Activated effector memory CD4-positive, alpha-beta T cell treated with Interleukin-2 at 50 U/mL for 16 hours (primary cell): ENCODE results near the gene ZFAND3.
"Not testable (repeated sequence)": the region's sequence is repeated elsewhere in the genome, so short reads cannot be mapped to it uniquely, and the experiment has no call there.

ENCODE experiments used
- DNase-seq: peaks from one replicate; pipeline ENCODE4 v3.0.0-alpha.2; 2020

Gene ZFAND3

DNA sequence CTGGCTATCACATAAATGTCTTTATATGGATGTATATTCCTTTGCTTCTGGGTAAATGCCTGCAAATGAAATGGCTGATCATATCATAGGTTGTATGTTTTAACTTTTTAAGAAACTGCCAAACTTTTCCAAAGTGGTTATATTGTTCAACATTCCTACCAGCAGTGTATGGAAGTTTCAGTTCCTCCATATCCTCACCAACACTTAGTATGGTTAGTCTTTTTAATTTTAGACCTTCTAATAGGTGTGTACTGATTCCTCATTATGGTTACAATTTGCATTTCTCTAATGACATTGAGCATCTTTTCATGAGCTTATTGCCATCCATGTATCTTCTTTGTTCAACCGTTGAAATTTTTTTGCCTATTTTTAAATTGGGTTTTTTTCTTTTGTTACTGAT is 155.4 kb downstream of the ZFAND3 start:
- no peak for DNase-seq

DNA sequence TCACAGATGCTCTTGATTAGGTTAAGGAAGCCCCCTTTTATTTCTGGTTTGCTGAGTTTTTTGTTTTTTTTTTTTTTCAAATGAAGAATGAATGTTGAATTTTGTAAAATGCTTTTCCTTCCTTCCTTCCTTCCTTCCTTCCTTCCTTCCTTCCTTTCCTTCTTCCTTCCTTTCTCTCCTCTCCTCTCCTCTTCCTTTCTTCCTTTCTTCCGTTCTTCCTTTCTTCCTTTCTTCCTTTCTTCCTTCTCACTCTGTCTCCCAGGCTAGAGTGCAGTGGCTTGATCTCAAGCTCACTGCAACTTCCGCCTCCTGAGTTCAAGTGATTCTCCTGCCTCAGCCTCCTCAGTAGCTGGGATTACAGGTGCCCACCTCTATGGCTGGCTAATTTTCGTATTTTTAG is 158.2 kb downstream of the ZFAND3 start:
- no peak for DNase-seq

GRCh38 chr6:37979392-37980221 is 160.1 kb downstream of the ZFAND3 start:
- no peak for DNase-seq

DNA sequence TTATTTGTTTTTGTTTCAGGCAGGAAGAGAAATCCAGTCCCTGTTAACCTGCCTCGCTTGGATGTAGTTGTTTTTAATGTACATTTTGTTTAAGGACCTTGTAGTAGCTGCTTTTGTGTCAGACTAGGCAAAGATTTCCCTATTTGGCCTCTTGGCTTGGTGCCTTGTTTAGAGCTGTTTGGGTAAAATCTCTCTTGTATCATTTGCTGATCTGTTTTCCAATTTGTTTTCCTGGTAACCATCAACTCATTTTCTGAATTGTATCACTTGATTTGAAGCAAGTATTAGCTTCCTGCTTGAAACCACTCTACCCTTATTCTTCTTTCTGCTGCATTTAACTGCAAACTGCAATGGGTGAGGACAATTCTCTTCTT is 160.7 kb downstream of the ZFAND3 start:
- DNase-seq = no peak

DNA sequence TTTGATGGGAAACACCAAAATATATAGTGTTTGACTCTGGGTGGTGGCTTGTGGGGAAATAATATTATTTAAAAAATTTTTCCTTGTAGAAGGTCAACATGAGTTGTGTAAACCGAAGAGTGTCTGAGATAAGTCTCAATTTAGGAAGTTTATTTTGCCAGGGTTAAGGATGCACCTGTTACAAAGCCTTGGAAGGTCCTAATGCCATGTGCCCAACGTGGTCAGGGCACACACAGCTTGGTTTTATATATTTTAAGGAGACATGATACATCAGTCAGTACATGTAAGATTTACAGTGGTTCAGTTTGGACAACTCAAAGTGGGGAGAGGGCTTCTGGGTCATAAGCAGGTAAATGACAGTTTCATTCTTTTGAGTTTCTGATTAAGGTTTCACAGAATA is 162.1 kb downstream of the ZFAND3 start:
- no peak for DNase-seq

DNA sequence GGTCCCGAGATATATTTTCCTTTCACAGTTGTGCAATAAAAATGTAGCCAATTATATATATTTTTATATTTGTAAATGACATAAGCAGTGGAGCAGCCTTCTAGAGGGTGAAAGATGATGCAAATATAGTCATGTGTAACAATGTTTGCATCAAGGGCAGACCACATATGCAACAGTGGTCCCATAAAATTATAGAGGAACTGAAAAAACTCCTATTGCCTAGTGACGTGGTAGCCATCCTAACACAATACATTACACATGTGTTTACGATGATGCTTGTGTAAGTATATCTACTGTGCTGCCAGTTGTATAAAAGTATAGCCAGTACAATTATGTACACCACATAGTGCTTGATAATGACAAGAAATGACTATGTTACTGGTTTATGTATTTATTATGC is 162.8 kb downstream of the ZFAND3 start:
- no peak for DNase-seq

GRCh38 chr6:37983720-37984501 is 164.4 kb downstream of the ZFAND3 start:
- DNase-seq = no peak

DNA sequence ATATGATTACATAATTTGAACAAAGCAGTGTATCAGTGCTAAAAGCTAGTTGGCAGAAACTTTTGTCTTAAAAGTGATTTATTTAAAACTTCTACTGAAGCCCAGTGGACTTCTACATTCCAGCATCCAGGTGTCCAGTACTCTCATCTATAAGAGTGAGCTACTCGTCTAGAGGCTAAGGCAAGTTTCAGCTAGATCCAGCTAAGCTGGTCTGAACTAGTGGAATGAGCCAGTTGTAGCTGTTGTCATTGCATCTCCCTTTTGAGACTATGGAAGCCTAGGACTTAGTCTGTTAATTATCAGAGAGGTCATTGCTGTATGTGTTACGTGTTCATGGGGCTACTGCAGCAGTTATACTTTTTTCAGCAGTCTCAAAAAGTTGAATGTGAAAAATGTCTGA is 165.1 kb downstream of the ZFAND3 start:
- no peak for DNase-seq

GRCh38 chr6:37985355-37985754 is 165.8 kb downstream of the ZFAND3 start:
- DNase-seq = no peak

DNA sequence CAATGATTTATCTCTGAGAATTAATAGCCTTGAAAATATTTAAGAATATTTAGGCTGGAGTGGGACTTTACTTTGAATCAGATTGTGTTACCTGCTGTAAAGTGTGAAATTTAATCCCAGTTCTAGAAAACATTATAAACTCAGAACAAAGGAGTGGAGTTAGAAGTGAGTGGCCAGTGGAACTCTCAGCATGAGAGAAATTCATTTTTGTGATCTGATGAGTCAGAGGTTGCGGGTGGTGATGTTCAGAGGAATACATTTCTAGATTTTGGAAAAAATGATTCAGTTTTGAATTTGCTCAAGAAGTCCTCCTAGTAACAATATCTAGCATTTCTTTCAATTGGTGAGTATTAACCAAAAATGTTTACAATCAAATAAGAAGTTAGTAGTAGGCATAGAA is 167.5 kb downstream of the ZFAND3 start:
- DNase-seq = no peak

GRCh38 chr6:37987559-37987958 is 168.0 kb downstream of the ZFAND3 start:
- DNase-seq = no peak

DNA sequence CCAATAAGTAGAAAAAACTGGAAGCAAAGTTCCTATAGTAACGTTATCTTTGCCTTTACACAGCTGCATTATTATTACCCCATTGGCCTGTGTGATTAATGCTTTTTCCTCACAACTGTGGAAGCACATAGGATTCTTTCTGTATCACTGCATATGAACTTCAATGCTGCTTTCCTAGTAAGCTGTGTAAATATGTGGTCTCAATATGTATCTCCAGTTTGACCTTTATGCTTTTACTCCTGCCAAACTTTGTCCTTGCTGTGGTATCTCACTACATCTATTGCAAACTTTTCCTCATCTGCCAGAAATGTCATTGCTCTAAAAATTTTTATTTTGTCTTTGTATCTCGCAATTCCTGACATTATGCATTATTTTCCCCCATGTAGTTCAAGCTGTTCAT is 168.6 kb downstream of the ZFAND3 start:
- no peak for DNase-seq

DNA sequence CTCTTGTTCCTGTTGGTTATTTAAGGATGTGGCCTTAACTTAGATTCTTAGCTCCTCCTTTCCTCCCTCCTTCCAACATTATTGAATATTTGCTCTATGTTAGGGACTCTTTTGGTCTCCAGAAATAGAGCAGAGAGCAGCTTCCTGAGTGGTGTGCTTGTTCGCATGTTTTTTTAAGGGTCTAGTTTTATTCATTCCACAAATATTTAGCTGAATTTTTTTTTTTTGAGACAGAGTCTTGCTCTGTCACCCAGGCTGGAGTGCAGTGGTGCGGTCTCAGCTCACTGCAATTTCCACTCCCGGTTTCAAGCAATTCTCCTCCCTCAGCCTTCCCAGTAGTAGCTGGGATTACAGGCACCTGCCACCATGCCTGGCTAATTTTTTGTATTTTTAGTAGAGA is 169.2 kb downstream of the ZFAND3 start:
- no peak for DNase-seq

DNA sequence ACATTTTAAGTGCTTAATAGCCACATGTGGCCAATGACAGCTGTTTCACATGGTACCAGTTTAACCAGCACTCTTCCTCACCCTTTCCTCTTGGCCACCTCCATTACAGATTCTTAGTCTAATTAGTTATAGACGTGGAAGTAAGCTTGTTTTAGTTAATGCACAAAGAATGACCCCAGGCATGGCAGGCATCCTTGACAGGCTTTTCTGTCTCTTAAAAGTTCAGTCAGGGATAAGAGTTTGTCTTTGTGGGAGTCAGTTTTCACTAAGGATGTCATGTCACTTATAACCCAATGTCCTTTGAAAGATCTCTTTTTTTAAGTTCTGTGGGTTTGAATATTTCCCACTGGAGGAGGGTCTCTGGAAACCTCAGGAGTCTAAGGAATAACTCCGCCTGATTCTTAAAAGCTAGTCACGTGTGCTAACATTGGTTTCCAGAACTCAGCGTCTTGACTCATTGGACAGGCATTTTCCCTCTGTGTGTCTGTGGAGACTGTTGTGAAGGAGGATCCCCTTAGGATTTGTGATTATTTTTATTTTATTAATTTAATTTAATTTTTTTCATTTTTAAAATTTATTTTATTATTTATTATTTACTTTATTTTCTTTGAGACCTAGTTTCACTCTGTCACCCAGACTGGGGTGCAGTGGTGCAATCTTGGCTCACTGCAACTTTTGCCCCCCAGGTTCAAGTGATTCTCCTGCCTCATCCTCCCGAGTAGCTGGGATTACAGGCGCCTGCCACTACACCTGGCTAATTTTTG is 171.4 kb downstream of the ZFAND3 start:
- DNase-seq = no peak

DNA sequence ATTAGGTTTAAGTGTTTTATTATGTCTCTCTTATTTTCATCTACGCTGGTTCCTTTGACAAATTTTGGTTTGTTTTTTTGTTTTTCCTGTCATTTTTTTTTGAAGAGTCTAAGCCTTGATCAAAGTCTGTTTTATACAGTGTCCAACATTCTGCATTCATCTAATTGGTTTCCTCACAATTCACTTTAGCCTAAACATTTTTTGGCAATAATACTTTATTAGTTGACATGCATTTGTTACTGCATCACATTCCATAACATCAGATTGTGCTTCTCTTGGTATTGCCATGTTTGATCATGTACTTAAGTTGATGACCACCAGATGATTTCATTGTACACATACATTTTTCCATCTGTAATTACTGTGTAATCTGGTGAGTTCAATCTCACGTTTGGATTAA is 173.2 kb downstream of the ZFAND3 start:
- DNase-seq = no peak

GRCh38 chr6:37993194-37993593 is 173.7 kb downstream of the ZFAND3 start:
- DNase-seq = not testable (repeated sequence)

DNA sequence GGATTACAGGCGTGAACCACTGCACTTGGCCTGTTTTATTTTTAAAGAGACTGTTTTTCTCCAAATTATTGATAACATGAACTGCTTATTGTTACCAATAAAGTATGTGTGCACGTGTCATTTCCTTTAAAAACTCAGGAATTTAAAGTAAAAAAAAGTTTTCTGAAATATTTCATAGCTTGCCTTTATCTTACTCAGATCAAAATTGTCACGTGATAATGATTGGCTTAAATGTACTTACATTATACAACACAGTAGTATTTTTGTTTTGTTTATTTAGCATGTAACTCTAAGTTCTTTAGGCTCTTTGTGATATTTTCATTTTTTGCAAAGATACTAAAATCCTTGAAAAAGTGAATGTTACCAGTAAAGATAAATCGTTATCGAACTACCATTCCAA is 174.1 kb downstream of the ZFAND3 start:
- DNase-seq = no peak

- no peak for DNase-seq
These were observed 174.7 kb downstream of the ZFAND3 start for GRCh38 chr6:37994223-37994622.

DNA sequence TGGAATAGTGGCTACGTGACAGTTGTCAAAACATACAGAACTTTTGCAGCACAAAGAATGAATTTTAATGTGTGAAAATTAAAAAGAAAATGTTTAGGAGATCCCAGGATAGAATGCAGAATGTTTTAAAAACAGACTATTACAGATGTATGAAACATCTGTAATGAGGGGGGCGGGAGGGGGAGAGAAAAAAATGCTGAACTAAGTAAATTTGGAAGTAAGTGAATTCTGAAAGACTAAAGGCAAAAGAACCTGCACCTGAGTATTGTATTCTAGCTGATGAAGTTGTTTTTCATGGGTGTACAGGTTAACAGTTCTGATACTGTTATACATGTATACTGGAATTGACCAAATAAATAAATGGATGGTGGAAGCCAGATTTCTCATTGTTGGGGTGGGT is 178.8 kb downstream of the ZFAND3 start:
- DNase-seq = no peak

DNA sequence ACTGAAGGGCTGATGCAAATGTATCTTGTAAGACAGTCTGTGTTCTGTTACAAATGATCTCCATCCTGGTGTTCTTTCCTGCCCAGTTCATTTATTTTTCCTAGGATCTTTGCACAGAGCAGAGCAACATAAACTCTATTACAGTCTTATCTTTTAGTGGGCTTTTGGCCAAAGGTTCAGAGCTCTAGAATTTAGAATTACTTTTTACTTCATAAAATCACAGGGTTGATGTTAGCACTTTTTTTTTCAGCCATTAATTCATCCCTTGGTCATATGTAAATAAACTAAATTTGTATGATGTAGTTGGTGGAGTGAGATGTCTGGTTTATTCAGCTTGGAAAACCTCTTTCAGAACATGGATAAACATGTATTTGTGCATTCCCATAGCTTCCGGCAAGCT is 181.9 kb downstream of the ZFAND3 start:
- no peak for DNase-seq

DNA sequence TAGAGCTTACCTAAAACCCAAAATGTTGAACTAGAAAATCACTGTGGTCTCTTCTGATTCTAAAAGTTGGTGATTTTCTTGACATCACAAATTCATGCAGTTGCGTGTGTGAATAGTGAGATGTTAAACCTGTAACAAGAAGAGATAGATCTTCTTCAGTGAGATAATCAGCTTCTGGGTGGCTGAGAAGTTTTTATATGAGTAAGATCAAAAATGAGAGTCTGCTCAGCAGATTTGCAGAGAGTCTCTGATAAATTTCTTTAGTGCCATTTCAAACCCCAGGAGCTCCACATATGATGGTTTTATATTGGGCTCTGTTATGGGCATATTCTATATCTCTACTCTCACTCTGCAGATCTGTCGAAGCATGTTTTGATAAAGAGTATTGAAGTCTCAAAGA is 185.4 kb downstream of the ZFAND3 start:
- no peak for DNase-seq

DNA sequence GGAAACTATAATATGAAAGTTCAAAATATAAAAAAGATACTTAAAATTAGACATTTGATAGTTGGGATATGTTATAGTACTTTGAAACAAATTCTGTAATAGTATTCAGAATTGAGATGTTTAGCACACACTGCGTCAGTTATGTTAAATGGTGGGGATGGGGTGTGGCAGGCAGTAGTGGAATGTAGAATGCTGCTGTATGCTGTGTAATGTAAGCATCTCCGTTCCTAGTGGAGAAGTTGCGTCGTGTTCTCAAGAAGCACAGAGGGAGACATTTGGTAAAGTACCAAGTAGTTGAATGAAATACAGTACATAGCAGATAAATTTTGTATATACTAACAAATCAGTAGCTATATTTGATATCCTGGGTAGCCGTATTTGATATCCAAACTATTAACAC is 192.4 kb downstream of the ZFAND3 start:
- no peak for DNase-seq

GRCh38 chr6:38012573-38012972 is 193.0 kb downstream of the ZFAND3 start:
- no peak for DNase-seq

- no peak for DNase-seq
These were observed 195.8 kb downstream of the ZFAND3 start for GRCh38 chr6:38015341-38015740.
